H9 (cell line): ENCODE results near the gene VWA1. TPM values are rescaled to one million over a fixed set of nuclear protein-coding genes. Genes with fewer than 3 reads are reported as not detected.
A peak's percentile ranks its signal among the peaks of the same experiment; 100 is the strongest.
"Not testable (repeated sequence)": the region's sequence is repeated elsewhere in the genome, so short reads cannot be mapped to it uniquely, and the experiment has no call there.

Experiments used
- DNase-seq: peaks from one replicate; pipeline ENCODE4 v3.0.0-alpha.2; 2017
- H2AFZ ChIP-seq: one replicate; pipeline ENCODE4 v1.6.1; 2013; ENCODE audit warnings: mild to moderate bottlenecking, low read length, control low read depth, moderate library complexity
- H2AK5ac ChIP-seq: 2 replicates; pipeline ENCODE4 v1.6.1; 2013; ENCODE audit warnings: low read length, control low read depth, mixed read lengths; ENCODE audit not compliant: insufficient read length
- H2BK120ac ChIP-seq: one replicate; pipeline ENCODE4 v1.6.1; 2013; ENCODE audit warnings: low read depth, mild to moderate bottlenecking, low read length, control low read depth, inconsistent platforms; ENCODE audit not compliant: poor library complexity, severe bottlenecking
- H2BK12ac ChIP-seq: 2 replicates; pipeline ENCODE4 v1.6.1; 2013; ENCODE audit warnings: low read length, control low read depth, mixed read lengths, low read depth; ENCODE audit not compliant: insufficient read length
- H2BK15ac ChIP-seq: 2 replicates; pipeline ENCODE4 v1.6.1; 2013; ENCODE audit warnings: low read depth, low read length, control low read depth
- H2BK20ac ChIP-seq: one replicate; pipeline ENCODE4 v1.6.1; 2013; ENCODE audit warnings: low read depth, mild to moderate bottlenecking, low read length, control low read depth, inconsistent platforms; ENCODE audit not compliant: poor library complexity, severe bottlenecking
- H2BK5ac ChIP-seq: 2 replicates; pipeline ENCODE4 v1.6.1; 2013; ENCODE audit warnings: low read length, control low read depth, mixed read lengths; ENCODE audit not compliant: insufficient read length
- H3K14ac ChIP-seq: 2 replicates; pipeline ENCODE4 v1.6.1; 2013; ENCODE audit warnings: low read length, control low read depth; ENCODE audit not compliant: insufficient read depth
- H3K18ac ChIP-seq: 2 replicates; pipeline ENCODE4 v1.6.1; 2013; ENCODE audit warnings: low read depth, mild to moderate bottlenecking, mixed read lengths, low read length, control low read depth; ENCODE audit not compliant: insufficient read length
- H3K23ac ChIP-seq: 2 replicates; pipeline ENCODE4 v1.6.1; 2013; ENCODE audit warnings: low read length, control low read depth, mixed read lengths, low read depth; ENCODE audit not compliant: insufficient read length
- H3K23me2 ChIP-seq: 2 replicates; pipeline ENCODE4 v1.6.1; 2013; ENCODE audit warnings: low read depth, mild to moderate bottlenecking, mixed read lengths, low read length, control low read depth; ENCODE audit not compliant: insufficient read length, poor library complexity, severe bottlenecking
- H3K27ac ChIP-seq: 2 replicates; pipeline ENCODE4 v1.5.1; 2013; ENCODE audit warnings: low read length, control low read depth, mixed read lengths, low read depth; ENCODE audit not compliant: insufficient read length
- H3K27me3 ChIP-seq: 2 replicates; pipeline ENCODE4 v1.6.1; 2013; ENCODE audit warnings: low read length, control low read depth, inconsistent platforms; ENCODE audit not compliant: insufficient read depth
- H3K4ac ChIP-seq: 2 replicates; pipeline ENCODE4 v1.6.1; 2013; ENCODE audit warnings: low read depth, mild to moderate bottlenecking, control low read depth, inconsistent platforms, low read length, moderate library complexity
- H3K4me1 ChIP-seq: 2 replicates; pipeline ENCODE4 v1.6.1; 2013; ENCODE audit warnings: low read length, control low read depth, inconsistent platforms; ENCODE audit not compliant: insufficient read depth
- H3K4me2 ChIP-seq: 2 replicates; pipeline ENCODE4 v1.6.1; 2013; ENCODE audit warnings: low read length, control low read depth, mixed read lengths; ENCODE audit not compliant: insufficient read length, insufficient read depth
- H3K56ac ChIP-seq: 2 replicates; pipeline ENCODE4 v1.6.1; 2013; ENCODE audit warnings: low read depth, mild to moderate bottlenecking, mixed read lengths, low read length, control low read depth; ENCODE audit not compliant: insufficient read length
- H3K79me1 ChIP-seq: 2 replicates; pipeline ENCODE4 v1.6.1; 2013; ENCODE audit warnings: low read depth, mild to moderate bottlenecking, moderate library complexity, low read length, control low read depth, inconsistent platforms; ENCODE audit not compliant: insufficient read depth, poor library complexity, severe bottlenecking
- H3K79me2 ChIP-seq: 2 replicates; pipeline ENCODE4 v1.6.1; 2013; ENCODE audit warnings: low read length, control low read depth, inconsistent platforms; ENCODE audit not compliant: insufficient read depth
- H3K9ac ChIP-seq: 2 replicates; pipeline ENCODE4 v1.6.1; 2013; ENCODE audit warnings: low read length, control low read depth, mixed read lengths; ENCODE audit not compliant: insufficient read length; ENCODE audit errors: extremely low read depth
- H3K9me3 ChIP-seq: one replicate; pipeline ENCODE4 v1.6.1; 2013; ENCODE audit warnings: low read depth, low read length, inconsistent platforms; ENCODE audit not compliant: control insufficient read depth
- H3T11ph ChIP-seq: one replicate; pipeline ENCODE4 v1.6.1; 2013; ENCODE audit warnings: mild to moderate bottlenecking, low read length, control low read depth, inconsistent platforms
- H4K20me1 ChIP-seq: one replicate; pipeline ENCODE4 v1.6.1; 2013; ENCODE audit not compliant: control insufficient read depth, insufficient read length, insufficient read depth
- H4K5ac ChIP-seq: 2 replicates; pipeline ENCODE4 v1.6.1; 2013; ENCODE audit warnings: low read depth, mild to moderate bottlenecking, mixed read lengths, low read length, control low read depth; ENCODE audit not compliant: insufficient read length
- H4K8ac ChIP-seq: replicated peaks from 2 replicates; pipeline ENCODE4 v1.6.1; 2013; ENCODE audit warnings: low read length, control low read depth, mixed read lengths, low read depth; ENCODE audit not compliant: insufficient read length
- H4K91ac ChIP-seq: 2 replicates; pipeline ENCODE4 v1.6.1; 2013; ENCODE audit warnings: low read depth, mild to moderate bottlenecking, moderate library complexity, mixed read lengths, low read length, control low read depth; ENCODE audit not compliant: insufficient read length
- H3K27ac Mint-ChIP-seq, 3 experiments: 2 replicates in 2 of 3; 3 replicates in 1 of 3; pipeline ENCODE4 v1.8.0; 2020 to 2021; ENCODE audit warnings: mixed read lengths in 3 of 3, mild to moderate bottlenecking in 1 of 3, moderate library complexity in 1 of 3
- H3K27me3 Mint-ChIP-seq: 2 replicates; pipeline ENCODE4 v1.8.0; 2021; ENCODE audit warnings: low read depth, mild to moderate bottlenecking, moderate library complexity, mixed read lengths
- H3K36me3 Mint-ChIP-seq, 3 experiments: 2 replicates in 2 of 3; 3 replicates in 1 of 3; pipeline ENCODE4 v1.8.0; 2020 to 2021; ENCODE audit warnings: low read depth in 3 of 3, mixed read lengths in 3 of 3; ENCODE audit not compliant: insufficient read depth in 1 of 3
- H3K4me1 Mint-ChIP-seq, 2 experiments: 2 replicates each; pipeline ENCODE4 v1.8.0; 2020; ENCODE audit warnings: mixed read lengths in 2 of 2
- H3K4me3 Mint-ChIP-seq, 2 experiments: 2 replicates in 1 of 2; 3 replicates in 1 of 2; pipeline ENCODE4 v1.8.0; 2020 to 2021; ENCODE audit warnings: mild to moderate bottlenecking in 2 of 2, mixed read lengths in 2 of 2, moderate library complexity in 1 of 2
- H3K9me3 Mint-ChIP-seq, 2 experiments: 2 replicates in 1 of 2; 3 replicates in 1 of 2; pipeline ENCODE4 v1.8.0; 2020; ENCODE audit warnings: mild to moderate bottlenecking in 2 of 2, mixed read lengths in 2 of 2, moderate library complexity in 1 of 2
- CTCF ChIP-seq: fragments of 200-600 bp; sonication (generic); conservative IDR thresholded peaks from 3 replicates; pipeline ENCODE4 v1.8.0; 2021; ENCODE audit warnings: antibody characterized with exemption, mild to moderate bottlenecking
- WGBS: extraction: QIAGEN DNeasy Blood & Tissue Kit; methylation state at CpG from one replicate; pipeline ENCODE4 v1.1.7; 2013; ENCODE audit warnings: missing lambda C conversion rate, low lambda C conversion rate, mixed read lengths; ENCODE audit not compliant: insufficient read length; ENCODE audit errors: extremely low coverage; 5-methylcytosine and 5-hydroxymethylcytosine counted together
- total RNA-seq: library from RNA; stranded (reverse); gene quantifications from 2 replicates; pipeline ENCODE4 v1.2.1, GENCODE V29; 2021

VWA1 gene
- total RNA-seq, 1 experiment from 2014 or later: 57.1 TPM

DNA sequence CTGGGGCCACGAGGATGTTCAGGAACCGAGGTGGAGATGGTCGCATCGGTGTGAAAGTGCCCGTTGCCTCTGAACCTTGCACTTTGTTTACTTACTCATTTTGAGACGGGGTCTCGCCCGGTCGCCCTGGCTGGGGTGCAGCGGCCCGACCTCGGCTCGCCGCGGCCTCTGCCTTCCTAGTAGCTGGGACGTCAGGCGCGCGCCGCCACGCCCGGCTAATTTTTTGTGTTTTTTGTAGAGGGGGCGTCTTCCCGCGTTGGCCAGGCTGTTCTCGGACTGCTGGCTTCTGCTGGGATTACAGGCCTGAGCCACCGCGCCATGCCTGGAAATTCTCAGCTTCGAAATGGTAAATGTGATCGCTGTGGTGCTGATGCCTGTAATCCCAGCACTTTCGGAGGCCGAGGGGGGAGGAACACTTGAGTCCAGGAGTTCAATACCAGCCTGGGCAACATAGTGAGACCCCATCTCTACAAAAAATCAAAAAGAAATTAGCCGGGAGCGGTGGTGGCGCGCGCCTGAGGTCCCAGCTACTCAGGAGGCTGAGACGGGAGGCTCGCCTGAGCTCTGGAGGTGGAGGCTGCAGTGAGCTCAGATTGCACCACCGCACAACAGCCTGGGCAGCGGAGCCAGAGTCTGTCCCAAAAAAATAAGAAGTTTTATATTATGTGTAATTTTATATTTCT is 27.7 kb upstream of the VWA1 start:
- no peaks in the 10 kb centered on the region for H3K9me3 ChIP-seq
- H2BK120ac ChIP-seq: no peak overlapping the region
- peaks cover 11% of the 10 kb centered on the region for H3K23me2 ChIP-seq
- peaks cover 26 to 43% of the 10 kb centered on the region in 2 experiments for H3K4me1 Mint-ChIP-seq
- no peak overlapping the region for H2BK5ac ChIP-seq
- H3T11ph ChIP-seq: no peak overlapping the region
- no peak overlapping the region for H4K8ac ChIP-seq
- no peak overlapping the region for H3K27ac ChIP-seq
- H2AK5ac ChIP-seq: no peak overlapping the region
- no peak overlapping the region for H2BK20ac ChIP-seq
- no peak overlapping the region for H3K4ac ChIP-seq
- peaks cover 2% of the 10 kb centered on the region for H3K79me1 ChIP-seq
- H3K4me3 Mint-ChIP-seq: peak overlapping the region; percentile 92 to 95
- TF ChIP-seq CTCF: peak; percentile 9; the same call in 1 of the 3 replicates
- peaks cover 10% of the 10 kb centered on the region; the same call in 1 of the 2 replicates for H3K79me2 ChIP-seq
- no peaks in the 10 kb centered on the region for H3K27me3 ChIP-seq
- DNase-seq: no peak
- H3K23ac ChIP-seq: no peak overlapping the region
- H2BK15ac ChIP-seq: no peak overlapping the region
- peaks cover 6 to 12% of the 10 kb centered on the region in 2 experiments; a peak in 4 of 5 replicates for H3K9me3 Mint-ChIP-seq
- peaks cover 35 to 69% (median 58%) of the 10 kb centered on the region in 3 experiments for H3K36me3 Mint-ChIP-seq
- no peaks in the 10 kb centered on the region for H4K20me1 ChIP-seq
- no peak overlapping the region for H2BK12ac ChIP-seq
- H3K18ac ChIP-seq: peak overlapping the region; percentile 43
- no CpG with 5 or more reads among the region's 41 CpGs for WGBS
- H3K4me1 ChIP-seq: peaks cover 3% of the 10 kb centered on the region; the same call in 1 of the 2 replicates
- peak overlapping the region; percentile 69 for H3K4me2 ChIP-seq
- H4K5ac ChIP-seq: no peak overlapping the region
- H3K56ac ChIP-seq: no peak overlapping the region
- no peak overlapping the region for H4K91ac ChIP-seq
- H2AFZ ChIP-seq: no peak overlapping the region
- peak overlapping the region; percentile 52; the same call in 1 of the 2 replicates for H3K14ac ChIP-seq
- H3K27ac Mint-ChIP-seq: peak overlapping the region; percentile 83 to 100 (median 96); a peak in 6 of 7 replicates
- H3K27me3 Mint-ChIP-seq: peaks cover 2% of the 10 kb centered on the region
- peak overlapping the region; percentile 61 for H3K9ac ChIP-seq

DNA sequence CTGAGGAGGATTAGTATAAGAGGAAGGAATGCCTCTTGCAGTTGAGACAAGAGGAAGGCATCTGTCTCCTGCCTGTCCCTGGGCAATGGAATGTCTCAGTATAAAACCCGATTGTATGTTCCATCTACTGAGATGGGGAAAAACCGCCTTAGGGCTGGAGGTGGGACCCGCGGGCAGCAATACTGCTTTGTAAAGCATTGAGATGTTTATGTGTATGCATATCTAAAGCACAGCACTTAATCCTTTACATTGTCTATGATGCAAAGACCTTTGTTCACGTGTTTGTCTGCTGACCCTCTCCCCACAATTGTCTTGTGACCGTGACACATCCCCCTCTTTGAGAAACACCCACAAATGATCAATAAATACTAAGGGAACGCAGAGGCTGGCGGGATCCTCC is 25.3 kb upstream of the VWA1 start:
- H4K8ac ChIP-seq, H3K18ac ChIP-seq, H3K9ac ChIP-seq, H2AFZ ChIP-seq, H2BK120ac ChIP-seq, H3K4ac ChIP-seq, H2AK5ac ChIP-seq, H3K56ac ChIP-seq, H3K79me1 ChIP-seq, H3K27me3 Mint-ChIP-seq, H4K91ac ChIP-seq, H3K9me3 ChIP-seq, H2BK5ac ChIP-seq, H2BK15ac ChIP-seq, H4K5ac ChIP-seq, H4K20me1 ChIP-seq, H3K23ac ChIP-seq, H3K4me2 ChIP-seq, H3K27me3 ChIP-seq, H3T11ph ChIP-seq, H2BK20ac ChIP-seq, H3K4me1 ChIP-seq, H3K14ac ChIP-seq, H3K79me2 ChIP-seq, DNase-seq, H2BK12ac ChIP-seq: not testable (repeated sequence)
- H3K4me3 Mint-ChIP-seq: peak overlapping the region; percentile 73 to 92; a peak in 4 of 5 replicates
- Histone ChIP-seq H3K23me2 (peaks cover 11% of the 10 kb centered on the region), H3K27ac (peak overlapping the region; percentile 15)
- peaks cover 6 to 14% of the 10 kb centered on the region in 2 experiments; a peak in 4 of 5 replicates for H3K9me3 Mint-ChIP-seq
- peaks cover 34 to 47% of the 10 kb centered on the region in 2 experiments for H3K4me1 Mint-ChIP-seq
- H3K27ac Mint-ChIP-seq: peak overlapping the region; percentile 89 to 100 (median 99)
- no CpG with 5 or more reads among the region's 8 CpGs for WGBS
- peaks cover 21 to 47% (median 40%) of the 10 kb centered on the region in 3 experiments for H3K36me3 Mint-ChIP-seq
